GM12801 (cell line): Measurements from ENCODE around the gene EIF3L.

Experiments used
- CTCF ChIP-seq: IDR thresholded peaks from one replicate; pipeline ENCODE4 v1.5.1; 2011; ENCODE audit warnings: control low read depth; ENCODE audit not compliant: insufficient read length; ENCODE audit errors: extremely low read depth

Gene EIF3L

GRCh38 chr22:37811867-37812266 lies 37.4 kb upstream of the EIF3L start:
- no peak for TF ChIP-seq CTCF

- no peak for TF ChIP-seq CTCF
Measured at GRCh38 chr22:37812869-37813678, 36.1 kb upstream of the EIF3L start.

- TF ChIP-seq CTCF = no peak
Measured at GRCh38 chr22:37815593-37815992, 33.6 kb upstream of the EIF3L start.

- no peak for TF ChIP-seq CTCF
Measured at GRCh38 chr22:37816543-37817180, 32.6 kb upstream of the EIF3L start.

- TF ChIP-seq CTCF = no peak
Measured at GRCh38 chr22:37817705-37818408, 31.4 kb upstream of the EIF3L start.

- no peak for TF ChIP-seq CTCF
Measured at GRCh38 chr22:37818409-37819104, 30.7 kb upstream of the EIF3L start.

GRCh38 chr22:37819105-37819433 lies 30.1 kb upstream of the EIF3L start:
- TF ChIP-seq CTCF = no peak
